Dermis blood vessel endothelial cell (primary cell): ENCODE data around the gene NCAM2. TPM values are rescaled to one million over a fixed set of nuclear protein-coding genes. Genes with fewer than 3 reads are reported as not detected.

Source experiments
- DNase-seq: peaks from one replicate; pipeline ENCODE4 v3.0.0; 2010
- total RNA-seq: library from RNA; depleted of rRNA; stranded (reverse); fragments of >200 nt; gene quantifications from 2 replicates; pipeline ENCODE4 v1.2.3, GENCODE V29; 2014

The NCAM2 gene
- total RNA-seq, 1 donor from 2014 or later: 0.17 TPM

DNA sequence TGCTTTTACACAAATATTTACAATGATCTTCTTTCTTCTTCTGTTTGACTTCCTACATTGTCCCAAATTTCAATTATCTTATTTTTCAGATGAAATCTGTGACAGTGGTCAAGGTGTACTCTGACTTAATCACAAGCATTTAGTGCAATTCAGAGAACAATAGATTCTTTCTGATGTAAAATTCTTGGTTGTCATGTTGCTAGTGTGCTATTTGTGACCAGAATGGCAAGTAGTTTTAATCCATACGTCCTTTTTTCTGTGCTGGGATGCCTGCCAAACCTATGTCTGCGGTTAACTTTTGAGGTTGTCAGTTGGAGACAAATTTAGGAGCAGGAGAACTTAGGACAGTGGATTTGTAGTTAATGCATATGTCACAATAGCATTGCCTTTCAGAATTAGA, 31.0 kb downstream of the NCAM2 start:
- no peak for DNase-seq

DNA sequence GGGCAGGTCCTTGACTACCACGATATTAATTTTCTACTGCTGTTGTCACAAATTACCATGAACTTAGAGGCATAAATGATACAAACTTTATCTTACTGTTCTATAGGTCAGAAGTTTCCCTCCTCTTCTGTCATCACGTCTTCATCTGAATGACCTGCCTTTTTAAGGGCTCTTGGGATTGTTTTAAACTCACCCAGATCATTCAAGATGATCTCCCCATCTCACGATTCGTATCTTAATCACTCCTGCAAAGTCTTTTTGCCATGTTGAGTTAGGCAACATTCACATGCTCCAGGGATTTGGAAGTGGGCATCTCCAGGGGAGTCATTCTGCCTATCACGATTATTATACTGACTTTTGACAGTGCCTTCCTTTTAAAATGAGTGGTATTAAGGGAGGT, 32.1 kb downstream of the NCAM2 start:
- no peak for DNase-seq

- no peak for DNase-seq
Measured at GRCh38 chr21:21034036-21034435, 35.8 kb downstream of the NCAM2 start.

- DNase-seq: no peak
Measured at GRCh38 chr21:21039624-21040170, 41.5 kb downstream of the NCAM2 start.

GRCh38 chr21:21045518-21045917, 47.3 kb downstream of the NCAM2 start:
- no peak for DNase-seq

- DNase-seq: no peak
Measured at GRCh38 chr21:21046063-21046462, 47.9 kb downstream of the NCAM2 start.

DNA sequence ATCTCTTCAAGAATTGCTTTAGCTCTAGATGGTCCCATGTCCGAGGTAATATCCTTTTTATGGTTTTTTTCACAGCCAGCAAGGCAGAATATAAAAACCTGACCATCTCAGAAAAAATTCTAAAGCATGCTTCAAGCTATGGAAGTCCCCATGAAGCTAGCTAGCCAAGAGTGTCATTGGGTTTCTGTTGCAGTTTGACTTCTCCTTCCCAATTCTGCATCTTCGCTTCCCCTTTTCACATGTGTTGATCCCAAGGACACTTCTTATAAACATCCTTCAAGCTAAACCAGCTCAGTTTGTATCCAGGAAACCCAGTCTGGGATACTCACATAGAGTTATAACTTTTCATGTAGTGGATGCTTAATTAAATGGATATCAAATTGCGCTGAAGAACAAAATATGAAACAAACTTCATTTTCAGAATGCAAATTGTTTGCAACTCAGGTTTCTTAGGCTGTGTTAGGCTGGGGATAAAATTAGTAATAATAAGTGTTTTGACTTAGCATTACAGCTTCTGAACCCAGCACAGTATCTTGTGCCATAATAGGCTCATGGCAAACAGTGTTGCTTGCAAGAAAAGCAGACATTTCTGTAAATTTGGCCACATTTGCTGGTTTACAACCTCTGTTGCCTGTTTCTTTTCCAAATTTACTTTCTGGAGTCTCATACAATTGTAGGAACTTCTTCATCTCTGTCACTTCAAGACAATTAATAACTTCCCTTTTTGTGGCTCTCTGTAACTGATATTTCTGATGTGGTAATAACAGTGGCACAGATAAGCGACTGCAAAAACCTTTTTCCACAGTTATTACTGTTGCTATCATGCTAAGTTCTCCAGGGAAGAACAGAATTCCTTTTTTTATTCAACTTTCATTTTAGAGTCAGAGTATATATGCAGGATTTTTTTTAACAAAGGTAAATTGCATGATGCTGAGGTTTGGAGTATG, 53.2 kb downstream of the NCAM2 start:
- DNase-seq: no peak

- DNase-seq: no peak
Measured at GRCh38 chr21:21052672-21053071, 54.5 kb downstream of the NCAM2 start.

GRCh38 chr21:21057349-21058062, 59.3 kb downstream of the NCAM2 start:
- no peak for DNase-seq

DNA sequence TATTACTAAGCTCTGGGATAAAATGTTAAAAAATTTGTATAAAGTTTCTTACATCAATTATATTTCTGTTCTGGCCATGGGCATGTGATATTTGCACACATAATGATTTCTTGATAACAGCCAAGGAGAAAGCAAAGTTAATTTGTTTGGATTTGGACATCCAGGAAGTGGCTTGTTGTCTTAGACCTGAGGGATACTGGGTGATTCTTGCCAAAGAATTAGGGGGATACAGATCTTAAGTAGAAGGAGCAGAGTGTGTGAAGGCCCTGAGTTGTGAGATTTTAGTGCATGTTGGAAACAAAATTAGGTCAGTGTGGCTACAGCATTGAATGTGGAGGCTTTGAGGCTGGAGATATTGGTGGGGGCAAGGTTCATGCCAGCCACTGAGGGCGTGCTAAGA, 65.6 kb downstream of the NCAM2 start:
- DNase-seq: no peak

DNA sequence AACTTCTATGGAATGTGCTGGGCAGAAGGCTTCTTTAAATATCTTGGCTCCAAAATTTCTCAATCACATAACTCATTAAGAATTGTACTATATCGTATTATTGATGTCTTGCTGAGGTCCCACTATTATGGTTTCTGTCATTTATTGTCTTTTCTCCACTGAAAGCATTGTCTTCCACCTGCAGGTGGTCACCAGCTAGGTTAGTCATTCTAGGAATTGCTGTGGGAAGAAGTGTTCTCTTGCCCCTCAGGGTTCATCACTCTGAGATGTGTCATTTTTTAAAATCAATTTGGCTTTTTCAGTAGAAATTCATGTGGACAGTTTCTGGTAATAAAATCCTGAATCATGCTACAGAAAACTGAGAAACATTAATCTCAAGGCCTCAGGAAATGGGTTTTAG, 66.1 kb downstream of the NCAM2 start:
- DNase-seq: no peak

DNA sequence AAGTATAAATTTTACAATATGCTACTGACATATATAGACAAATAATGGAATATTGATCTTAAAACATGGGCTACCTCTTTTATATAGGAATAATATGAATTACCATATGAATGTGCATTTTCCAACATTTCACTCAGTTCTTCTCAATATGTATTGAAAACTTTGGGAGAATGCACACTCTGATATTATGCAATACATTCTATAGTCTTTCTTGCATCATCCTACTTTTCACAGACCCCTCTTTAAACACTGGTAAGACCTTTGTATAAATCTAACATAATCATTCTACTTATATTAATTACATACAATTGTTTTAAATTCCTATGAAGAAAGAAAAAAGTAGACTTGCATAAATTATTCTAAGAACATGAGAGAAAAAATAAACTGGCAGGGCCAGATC, 69.2 kb downstream of the NCAM2 start:
- no peak for DNase-seq

DNA sequence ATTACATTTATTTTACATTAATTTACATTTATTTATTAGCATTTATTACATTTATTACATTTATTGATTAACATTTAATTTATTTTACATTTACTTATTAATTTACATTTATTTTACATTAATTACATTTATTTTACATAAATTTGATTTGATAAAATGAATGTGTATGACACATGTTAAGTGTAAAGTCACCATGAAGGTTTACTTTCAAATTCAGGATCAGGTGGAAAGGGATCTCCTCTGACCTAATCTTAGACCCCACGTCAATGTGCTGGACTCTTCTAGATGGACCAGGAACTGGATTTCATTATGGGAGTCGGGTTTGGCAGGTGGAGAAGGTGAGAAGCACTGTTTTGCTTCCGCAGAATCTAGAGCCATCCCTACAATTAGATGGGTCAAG, 76.1 kb downstream of the NCAM2 start:
- DNase-seq: no peak

GRCh38 chr21:21076051-21076450, 77.8 kb downstream of the NCAM2 start:
- DNase-seq: no peak

- DNase-seq: no peak
Measured at GRCh38 chr21:21076491-21076890, 78.3 kb downstream of the NCAM2 start.

DNA sequence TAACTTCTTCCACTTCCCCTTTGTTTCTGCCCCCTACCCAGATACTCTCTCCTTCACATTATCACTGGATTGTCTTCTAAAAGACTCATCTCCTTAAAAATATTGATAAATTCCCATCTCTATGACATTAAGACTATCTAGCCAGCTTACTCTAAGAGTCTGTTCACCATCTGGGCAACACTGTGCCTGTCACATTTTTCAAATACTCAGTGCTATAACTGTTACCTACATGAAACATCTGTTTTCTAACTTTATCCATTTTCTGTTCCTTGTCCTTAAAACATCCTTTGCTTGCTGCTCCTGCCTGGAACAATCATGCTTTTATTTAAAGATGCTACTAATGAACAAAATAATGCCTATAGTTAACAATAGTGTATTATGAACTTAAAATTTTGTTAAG, 81.4 kb downstream of the NCAM2 start:
- no peak for DNase-seq

DNA sequence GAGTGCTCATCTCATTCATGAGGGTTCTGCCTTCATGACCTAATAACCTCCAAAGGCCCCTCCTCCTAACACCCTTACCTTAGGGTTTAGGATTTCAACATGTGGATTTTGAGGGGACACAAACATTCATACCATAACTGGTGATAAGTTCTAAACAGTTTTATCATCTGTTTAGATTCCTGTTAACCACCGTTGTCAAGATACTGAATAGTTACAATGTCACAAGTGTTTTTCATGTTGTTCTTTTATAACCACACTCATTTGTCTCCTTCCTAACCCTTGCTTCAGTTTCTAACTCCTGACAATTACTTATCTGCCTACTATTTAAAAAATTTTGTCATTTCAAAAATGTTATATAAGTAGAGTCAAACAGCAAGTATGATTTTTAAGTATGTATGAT, 86.0 kb downstream of the NCAM2 start:
- DNase-seq: no peak

- no peak for DNase-seq
Measured at GRCh38 chr21:21085206-21085605, 87.0 kb downstream of the NCAM2 start.

DNA sequence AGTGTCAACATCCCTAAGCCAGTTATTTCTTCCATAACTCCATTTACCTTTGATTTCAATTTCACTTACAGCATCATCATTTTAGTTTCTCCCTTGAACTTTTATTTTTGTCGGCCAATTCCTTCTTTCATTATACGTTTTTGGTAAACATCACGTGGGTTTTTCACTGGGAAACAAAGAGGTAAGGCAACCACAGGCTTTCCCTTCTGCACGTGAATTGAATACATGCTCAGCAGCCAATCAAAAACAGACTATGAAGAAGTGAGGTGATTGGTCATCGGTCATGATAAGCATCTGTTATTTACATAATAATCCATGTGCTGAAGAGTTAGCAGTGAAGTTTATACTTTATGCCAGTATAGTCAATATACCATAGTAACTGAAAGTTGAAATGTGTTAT, 98.7 kb downstream of the NCAM2 start:
- no peak for DNase-seq

- no peak for DNase-seq
Measured at GRCh38 chr21:21097466-21097865, 99.3 kb downstream of the NCAM2 start.

DNA sequence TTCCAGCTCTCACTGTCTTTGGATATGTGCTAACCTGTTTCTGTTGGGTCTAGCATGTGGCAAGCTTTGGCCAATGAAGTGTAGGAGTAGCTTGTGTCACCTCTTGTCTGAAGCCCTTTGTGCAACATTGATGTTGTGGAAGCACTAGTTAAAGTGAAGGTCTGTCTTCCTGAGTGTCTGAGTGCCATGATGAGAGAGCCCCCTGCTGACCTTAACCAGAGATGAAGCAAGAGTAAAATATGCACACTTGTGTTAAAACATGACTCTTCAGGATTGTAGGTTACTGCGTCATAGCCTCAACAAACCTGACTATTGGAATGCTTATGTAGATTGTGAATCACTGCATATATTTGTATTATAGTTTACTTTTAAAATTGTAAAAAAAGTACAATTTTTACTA, 103.7 kb downstream of the NCAM2 start:
- DNase-seq: no peak

DNA sequence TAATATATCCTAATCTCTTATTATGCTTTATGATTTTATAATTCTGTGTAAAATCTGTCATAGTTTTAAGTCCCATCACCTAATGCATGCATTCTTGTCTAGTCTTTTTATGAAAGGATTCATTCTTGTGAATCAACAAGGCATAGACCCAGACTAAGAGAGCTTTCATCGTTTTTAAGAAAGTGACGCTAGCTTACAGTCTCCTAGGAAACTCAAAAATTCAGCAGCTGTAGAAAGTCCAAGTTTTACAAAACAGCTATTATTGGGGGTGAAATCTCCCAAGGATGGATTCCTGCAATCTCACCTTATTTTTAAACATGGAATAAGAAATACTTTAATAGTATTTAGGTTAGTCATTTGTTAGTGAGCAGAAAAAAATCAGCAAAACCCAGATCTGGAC, 104.7 kb downstream of the NCAM2 start:
- no peak for DNase-seq

GRCh38 chr21:21103692-21104091, 105.5 kb downstream of the NCAM2 start:
- no peak for DNase-seq

- no peak for DNase-seq
Measured at GRCh38 chr21:21109736-21110135, 111.5 kb downstream of the NCAM2 start.
